Activated CD8-positive, alpha-beta memory T cell treated with anti-CD3 and anti-CD28 coated beads, Interleukin-2, amount 50 U/mL, for 1 hour (primary cell): ENCODE results near the gene USPL1.
"Not testable (repeated sequence)": the region's sequence is repeated elsewhere in the genome, so short reads cannot be mapped to it uniquely, and the experiment has no call there.

Experiments used
- DNase-seq: peaks from one replicate; pipeline ENCODE4 v3.0.0-alpha.2; 2020; ENCODE audit errors: extremely low read depth

Gene USPL1

GRCh38 chr13:30615866-30616541, 1.7 kb upstream of the USPL1 start:
- no peak for DNase-seq

- no peak for DNase-seq
These were observed 799 bp upstream of the USPL1 start for GRCh38 chr13:30616927-30617314.

GRCh38 chr13:30618186-30618929, 638 bp downstream of the USPL1 start:
- DNase-seq = no peak

- DNase-seq = no peak
These were observed 1.2 kb downstream of the USPL1 start for GRCh38 chr13:30618930-30619279.

- DNase-seq = no peak
These were observed 2.0 kb downstream of the USPL1 start for GRCh38 chr13:30619731-30620130.

- no peak for DNase-seq
These were observed 3.2 kb downstream of the USPL1 start for GRCh38 chr13:30620941-30621340.

- no peak for DNase-seq
These were observed 4.8 kb downstream of the USPL1 start for GRCh38 chr13:30622551-30622950.

GRCh38 chr13:30623392-30623791, 5.7 kb downstream of the USPL1 start:
- DNase-seq = no peak

- no peak for DNase-seq
These were observed 6.9 kb downstream of the USPL1 start for GRCh38 chr13:30624630-30625029.

- no peak for DNase-seq
These were observed 11.8 kb downstream of the USPL1 start for GRCh38 chr13:30629527-30629926.

- no peak for DNase-seq
These were observed 16.1 kb downstream of the USPL1 start for GRCh38 chr13:30633861-30634260.

- DNase-seq = no peak
These were observed 17.1 kb downstream of the USPL1 start for GRCh38 chr13:30634838-30635237.

- DNase-seq = no peak
These were observed 20.6 kb downstream of the USPL1 start for GRCh38 chr13:30638301-30638700.

- DNase-seq = no peak
These were observed 22.0 kb downstream of the USPL1 start for GRCh38 chr13:30639671-30640070.

- DNase-seq = not testable (repeated sequence)
These were observed 23.5 kb downstream of the USPL1 start for GRCh38 chr13:30641173-30641572.

- DNase-seq = no peak
These were observed 27.9 kb downstream of the USPL1 start for GRCh38 chr13:30645629-30646028.

- no peak for DNase-seq
These were observed 29.7 kb downstream of the USPL1 start for GRCh38 chr13:30647420-30647819.

GRCh38 chr13:30647824-30648521, 30.3 kb downstream of the USPL1 start:
- no peak for DNase-seq

- DNase-seq = no peak
These were observed 30.8 kb downstream of the USPL1 start for GRCh38 chr13:30648522-30649012.

GRCh38 chr13:30651648-30652047, 33.9 kb downstream of the USPL1 start:
- not testable (repeated sequence) for DNase-seq

GRCh38 chr13:30652746-30653386, 35.1 kb downstream of the USPL1 start:
- DNase-seq = no peak

GRCh38 chr13:30654430-30654829, 36.7 kb downstream of the USPL1 start:
- DNase-seq = no peak
